Activated T-cell treated with anti-CD3 and anti-CD28 coated beads for 1 hour (primary cell): ENCODE results near the gene CTNNBIP1.
A peak's percentile ranks its signal among the peaks of the same experiment; 100 is the strongest.

Experiments
- DNase-seq: peaks from one replicate; pipeline ENCODE4 v3.0.0-alpha.2; 2020; ENCODE audit warnings: low read depth

CTNNBIP1 gene

DNA sequence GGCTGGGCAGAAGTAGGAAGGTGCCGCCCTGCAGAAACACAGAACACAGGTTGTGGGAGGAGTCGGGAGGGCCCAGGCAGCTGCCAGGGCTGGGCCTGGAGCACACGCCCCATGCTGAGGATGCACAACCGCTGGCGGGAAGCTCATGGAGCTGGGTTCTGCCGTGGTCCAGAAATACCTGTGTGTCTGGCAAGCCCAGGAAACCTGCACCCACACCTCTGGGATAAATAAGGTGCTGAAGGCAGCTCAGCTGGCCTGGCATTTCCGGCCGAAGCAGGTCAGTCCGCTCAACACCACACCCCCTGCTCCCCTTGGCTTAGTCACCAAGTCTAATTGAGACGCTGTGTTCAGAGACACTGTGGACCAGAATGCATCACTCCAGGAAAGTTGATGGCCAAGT lies 32.1 kb downstream of the CTNNBIP1 start:
- no peak for DNase-seq

DNA sequence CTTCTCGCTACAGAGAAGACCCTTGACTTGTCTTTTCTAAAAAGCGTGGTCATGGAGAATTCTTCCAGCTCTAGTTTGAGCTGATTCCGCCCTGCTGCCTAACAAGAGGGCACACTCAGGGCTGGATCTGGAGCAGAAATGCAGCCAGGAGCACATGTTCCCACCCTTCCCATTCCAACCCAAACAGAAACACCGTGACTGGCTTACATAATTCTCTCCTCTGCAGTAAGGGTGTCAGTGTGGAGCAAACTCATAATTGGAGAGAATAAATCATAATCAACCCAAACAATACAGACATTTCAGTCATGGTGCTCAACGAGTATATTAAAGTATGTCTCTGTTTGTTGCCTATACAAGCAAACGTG lies 34.5 kb downstream of the CTNNBIP1 start:
- DNase-seq, result no peak

DNA sequence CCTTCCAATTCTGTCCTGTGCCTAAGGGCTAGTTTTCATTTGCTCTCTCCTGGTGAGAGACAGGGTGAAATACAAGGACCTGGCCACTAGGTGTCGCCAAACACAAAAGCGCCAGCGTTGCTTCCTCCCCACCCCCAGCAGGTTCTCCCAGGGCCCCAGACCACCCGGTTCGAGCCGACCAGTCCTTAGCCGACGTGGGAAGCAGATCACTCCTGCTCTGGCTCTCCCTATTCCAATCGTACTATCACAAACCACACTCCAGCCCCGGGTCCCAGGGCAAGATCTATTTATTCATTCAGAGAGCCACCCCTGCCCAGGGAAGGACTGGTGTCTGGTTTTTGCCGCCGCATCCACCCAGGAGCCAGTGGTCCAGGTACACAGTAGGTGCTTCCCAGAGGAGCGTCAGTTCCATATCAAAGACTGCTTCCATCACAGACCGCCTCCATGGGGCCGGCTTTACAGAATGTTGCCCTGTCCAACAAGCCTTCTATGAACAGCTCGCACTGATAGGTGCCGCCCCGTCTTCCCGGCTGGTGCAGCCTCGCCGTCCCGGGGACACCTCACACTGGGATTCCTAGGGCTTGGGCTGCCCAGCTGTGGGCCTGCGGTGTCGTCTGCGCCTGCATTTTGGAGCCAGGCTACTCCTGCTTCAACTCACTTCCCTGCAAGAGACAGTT lies 35.0 kb downstream of the CTNNBIP1 start:
- DNase-seq, result peak; percentile 67

- DNase-seq, result no peak
Measured at GRCh38 chr1:9874412-9874811, 35.7 kb downstream of the CTNNBIP1 start.

DNA sequence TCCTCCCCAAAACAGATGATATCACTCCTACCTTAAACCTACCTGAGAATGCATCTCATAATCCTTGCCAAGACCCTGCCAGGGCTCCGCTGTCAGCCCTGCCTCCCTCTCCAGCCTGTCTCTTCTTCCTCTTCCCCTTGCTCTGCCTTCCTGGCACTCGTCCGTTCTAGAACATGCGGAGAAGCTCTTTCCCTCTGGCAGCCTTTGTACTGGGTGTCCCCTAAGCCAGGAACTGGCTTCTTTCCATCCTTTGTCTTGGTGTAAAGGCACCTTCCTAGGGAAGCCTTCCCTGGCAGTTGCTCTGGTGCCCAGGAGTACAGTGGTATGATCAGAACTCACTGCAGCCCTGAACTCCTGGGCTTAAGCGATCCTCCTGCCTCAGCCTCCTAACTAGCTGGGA lies 36.1 kb downstream of the CTNNBIP1 start:
- no peak for DNase-seq

DNA sequence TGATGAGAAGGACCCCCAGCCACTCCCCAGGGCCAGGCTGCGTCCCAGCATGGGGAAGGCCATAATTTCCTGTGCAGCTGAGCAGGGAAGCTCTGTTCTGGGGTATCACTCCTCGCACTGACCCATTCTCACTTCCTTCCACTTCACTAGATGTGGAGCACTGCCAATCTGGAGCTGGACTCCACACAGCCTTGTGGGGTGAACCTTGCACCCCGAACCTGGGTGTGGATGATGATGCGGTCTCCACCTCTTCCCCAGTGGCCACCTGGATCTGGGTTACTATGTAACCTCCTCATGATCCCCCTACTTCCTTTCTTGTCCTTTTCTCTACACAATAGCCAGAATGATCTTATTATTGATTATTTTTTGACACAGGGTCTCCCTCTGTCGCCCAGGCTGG lies 36.7 kb downstream of the CTNNBIP1 start:
- DNase-seq, result no peak

GRCh38 chr1:9872430-9873165 lies 37.5 kb downstream of the CTNNBIP1 start:
- no peak for DNase-seq

DNA sequence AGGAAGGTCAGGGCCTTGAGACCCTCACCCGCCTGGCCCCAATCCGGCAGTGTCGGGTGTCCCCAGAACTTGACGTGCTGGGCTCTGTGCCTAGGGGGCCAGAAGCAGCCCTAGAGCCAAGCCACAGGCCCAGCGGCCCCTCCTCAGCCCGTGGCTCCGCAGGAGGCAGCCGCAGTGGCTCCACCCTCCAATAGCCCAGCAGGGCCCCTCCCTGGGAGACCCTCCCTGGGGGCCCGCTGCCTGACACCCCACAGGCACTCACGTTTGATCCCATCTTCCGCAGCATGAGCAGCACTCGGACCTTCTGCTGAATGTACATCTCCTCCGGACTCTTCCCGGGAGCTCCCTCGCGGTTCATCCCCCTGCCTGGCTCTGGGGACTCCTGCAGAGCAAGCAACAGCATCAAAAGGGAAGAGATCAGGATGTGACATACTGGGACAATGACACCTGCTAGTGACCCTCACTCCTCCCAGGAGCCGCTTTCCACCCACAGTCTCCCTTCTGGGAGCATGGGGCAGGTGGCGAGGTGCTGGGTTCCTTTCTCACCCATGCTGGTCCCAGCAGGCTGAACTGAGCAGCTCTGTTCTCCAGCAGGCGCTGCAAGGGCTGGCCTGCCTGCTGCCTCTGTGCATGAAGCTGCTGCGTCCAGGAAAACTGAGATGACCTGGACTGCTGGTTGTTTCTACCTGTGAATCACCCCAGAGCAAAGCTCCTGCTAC lies 38.2 kb downstream of the CTNNBIP1 start:
- DNase-seq, result no peak

GRCh38 chr1:9871021-9871420 lies 39.0 kb downstream of the CTNNBIP1 start:
- no peak for DNase-seq

- no peak for DNase-seq
Measured at GRCh38 chr1:9870572-9870971, 39.5 kb downstream of the CTNNBIP1 start.

DNA sequence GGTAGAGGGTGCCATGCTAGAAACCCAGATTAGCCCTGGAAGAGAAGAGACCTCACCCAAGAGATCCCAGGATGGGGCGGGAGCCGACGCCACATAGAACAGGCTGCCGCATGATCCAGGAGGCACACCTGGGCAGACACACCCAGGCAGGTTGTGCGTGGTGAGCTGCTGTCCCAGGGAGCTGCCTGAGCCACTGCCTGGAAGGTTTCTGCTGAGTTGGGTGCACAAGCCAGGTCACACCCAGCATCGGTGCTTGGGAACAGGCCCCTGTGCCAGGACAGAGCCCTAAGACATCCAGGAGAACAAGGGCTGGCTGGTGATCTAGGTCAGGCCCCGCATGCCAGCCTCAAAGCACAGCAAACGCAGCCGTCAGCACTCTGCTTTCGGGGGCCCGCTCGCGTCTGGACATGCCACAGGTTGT lies 40.2 kb downstream of the CTNNBIP1 start:
- no peak for DNase-seq

- DNase-seq, result no peak
Measured at GRCh38 chr1:9868244-9868590, 41.9 kb downstream of the CTNNBIP1 start.

GRCh38 chr1:9867408-9868243 lies 42.4 kb downstream of the CTNNBIP1 start:
- DNase-seq, result peak; percentile 90

DNA sequence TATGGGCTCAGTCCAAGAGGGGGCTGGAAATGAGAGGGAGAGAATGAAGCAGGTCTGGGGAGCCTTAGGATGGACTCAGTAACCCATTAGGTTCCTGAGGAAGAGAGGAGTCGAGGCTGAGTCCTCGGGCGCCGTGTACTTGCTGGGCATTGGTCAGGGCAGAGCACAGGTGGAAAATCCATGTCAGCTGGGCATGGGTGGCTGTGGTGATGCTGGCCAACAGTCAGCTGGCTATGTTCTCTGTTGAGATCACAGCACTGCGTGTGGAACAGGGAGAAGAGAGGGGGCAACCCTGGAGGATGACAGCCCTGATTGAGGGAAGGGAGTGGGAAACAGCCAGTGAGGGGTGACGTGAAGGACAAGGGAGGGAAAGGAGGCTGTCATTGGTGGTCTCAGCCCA lies 43.2 kb downstream of the CTNNBIP1 start:
- DNase-seq, result no peak

- DNase-seq, result no peak
Measured at GRCh38 chr1:9865724-9866123, 44.3 kb downstream of the CTNNBIP1 start.

- no peak for DNase-seq
Measured at GRCh38 chr1:9863371-9863770, 46.7 kb downstream of the CTNNBIP1 start.

DNA sequence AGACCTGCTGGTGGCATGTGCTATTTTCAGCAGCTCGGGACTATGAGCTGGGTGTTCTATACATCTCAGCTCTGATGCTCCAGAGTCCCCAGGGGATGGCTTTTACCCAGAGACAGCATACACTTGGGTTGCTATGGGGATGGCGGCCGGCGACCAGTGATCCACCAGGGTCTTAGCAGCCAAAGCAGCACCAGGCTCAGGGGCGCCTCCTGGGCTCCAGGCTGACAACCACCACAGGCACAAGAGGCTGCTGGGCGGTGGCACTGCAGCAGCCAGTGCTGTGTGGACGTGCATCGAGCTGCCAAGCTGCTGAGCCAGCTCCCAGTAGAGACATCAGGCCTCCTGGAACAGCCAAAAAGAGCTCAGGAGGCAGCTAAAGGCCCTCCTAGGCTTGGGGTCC lies 48.7 kb downstream of the CTNNBIP1 start:
- no peak for DNase-seq

DNA sequence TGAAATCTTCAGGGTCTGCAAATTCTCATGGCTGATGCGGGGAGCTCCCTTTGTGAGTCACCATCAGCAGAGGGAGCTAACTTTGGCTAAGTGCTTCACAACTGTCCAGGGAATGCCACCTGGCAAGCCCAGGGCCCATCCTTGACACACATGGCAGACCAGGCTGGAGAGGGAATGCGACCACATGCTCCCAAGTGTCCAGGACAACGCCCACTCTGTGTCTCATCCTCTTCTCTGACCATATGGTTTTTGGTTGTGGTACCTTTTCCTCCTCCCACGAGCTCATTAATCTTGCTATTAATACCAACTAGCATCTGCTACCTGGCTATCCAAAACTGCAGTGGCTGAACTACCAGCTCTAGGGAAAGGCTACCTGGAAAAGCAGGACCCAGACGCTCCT lies 49.2 kb downstream of the CTNNBIP1 start:
- no peak for DNase-seq

GRCh38 chr1:9859281-9860014 lies 50.6 kb downstream of the CTNNBIP1 start:
- no peak for DNase-seq

DNA sequence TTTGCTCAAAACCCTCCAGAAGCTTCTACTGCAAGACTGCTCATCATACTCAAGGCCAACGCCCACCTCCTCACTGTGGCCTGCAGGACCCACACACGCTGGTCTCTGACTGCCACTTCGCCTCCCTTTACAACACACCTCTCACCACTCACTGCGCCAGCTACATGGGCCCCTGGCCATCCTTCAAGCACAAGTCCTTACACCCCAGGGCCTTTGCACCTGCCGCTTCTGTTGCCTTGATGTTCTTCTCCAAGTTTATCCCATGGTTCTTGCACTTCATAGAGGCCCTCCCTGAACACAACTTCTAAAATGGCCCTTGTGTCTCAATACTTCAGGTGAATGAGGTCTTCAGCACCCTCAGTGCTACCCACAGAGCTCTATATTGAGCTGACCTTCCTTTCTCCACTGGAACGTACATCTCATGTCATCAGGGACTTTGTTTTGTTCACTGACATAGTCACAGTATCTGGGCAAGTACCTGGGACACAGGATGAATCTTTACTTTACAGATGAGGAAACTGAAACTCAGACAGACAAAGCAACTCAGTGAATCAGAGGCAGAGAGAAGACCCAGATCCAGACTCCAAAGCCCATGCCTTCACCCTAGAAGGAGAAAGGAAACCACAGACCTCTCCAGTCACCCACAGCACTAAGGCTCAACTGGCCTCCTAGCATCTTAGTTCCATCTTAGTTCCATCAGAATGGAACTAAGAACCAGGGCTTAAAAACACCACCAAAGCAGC lies 51.6 kb downstream of the CTNNBIP1 start:
- DNase-seq, result no peak

- no peak for DNase-seq
Measured at GRCh38 chr1:9855186-9855585, 54.9 kb downstream of the CTNNBIP1 start.
